ENCODE results near the gene MEPE.

DNA sequence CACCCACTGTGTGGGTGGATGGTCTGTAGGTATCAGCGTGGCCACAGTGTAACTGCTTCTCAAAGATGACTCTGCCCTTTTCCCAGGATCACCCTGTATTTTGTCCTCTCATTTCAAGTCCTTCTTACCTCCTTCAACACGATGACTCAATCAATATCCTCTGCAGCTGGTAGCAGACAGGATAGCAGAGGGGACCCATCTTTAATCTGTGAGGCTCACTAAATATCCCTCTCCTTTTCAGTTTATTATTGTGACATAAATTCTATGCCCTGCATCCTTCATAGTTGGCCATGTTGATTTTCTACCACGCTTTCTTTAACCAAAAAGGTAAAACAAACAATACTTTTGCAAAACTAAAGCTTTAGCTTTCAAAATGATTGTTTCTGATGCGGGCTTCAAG lies 9.6 kb upstream of the MEPE start:
- no peak for TF ChIP-seq EZH2 (IDR thresholded peaks at IDR 0.05; ENCODE audit: insufficient read depth, poor library complexity, severe bottlenecking)
- no peak for TF ChIP-seq EZH2phosphoT487 (IDR thresholded peaks at IDR 0.05; ENCODE audit: insufficient read depth, low read depth)

Data from GM23248 (cell line).